H9 (cell line): Measurements from ENCODE around the gene TUBB2A. TPM values are rescaled to one million over a fixed set of nuclear protein-coding genes. Genes with fewer than 3 reads are reported as not detected.

Experiments used
- DNase-seq: peaks from one replicate; pipeline ENCODE4 v3.0.0-alpha.2; 2017
- H2AFZ ChIP-seq: one replicate; pipeline ENCODE4 v1.6.1; 2013; ENCODE audit warnings: mild to moderate bottlenecking, low read length, control low read depth, moderate library complexity
- H2AK5ac ChIP-seq: 2 replicates; pipeline ENCODE4 v1.6.1; 2013; ENCODE audit warnings: low read length, control low read depth, mixed read lengths; ENCODE audit not compliant: insufficient read length
- H2BK120ac ChIP-seq: one replicate; pipeline ENCODE4 v1.6.1; 2013; ENCODE audit warnings: low read depth, mild to moderate bottlenecking, low read length, control low read depth, inconsistent platforms; ENCODE audit not compliant: poor library complexity, severe bottlenecking
- H2BK12ac ChIP-seq: 2 replicates; pipeline ENCODE4 v1.6.1; 2013; ENCODE audit warnings: low read length, control low read depth, mixed read lengths, low read depth; ENCODE audit not compliant: insufficient read length
- H2BK15ac ChIP-seq: 2 replicates; pipeline ENCODE4 v1.6.1; 2013; ENCODE audit warnings: low read depth, low read length, control low read depth
- H2BK20ac ChIP-seq: one replicate; pipeline ENCODE4 v1.6.1; 2013; ENCODE audit warnings: low read depth, mild to moderate bottlenecking, low read length, control low read depth, inconsistent platforms; ENCODE audit not compliant: poor library complexity, severe bottlenecking
- H2BK5ac ChIP-seq: 2 replicates; pipeline ENCODE4 v1.6.1; 2013; ENCODE audit warnings: low read length, control low read depth, mixed read lengths; ENCODE audit not compliant: insufficient read length
- H3K14ac ChIP-seq: 2 replicates; pipeline ENCODE4 v1.6.1; 2013; ENCODE audit warnings: low read length, control low read depth; ENCODE audit not compliant: insufficient read depth
- H3K18ac ChIP-seq: 2 replicates; pipeline ENCODE4 v1.6.1; 2013; ENCODE audit warnings: low read depth, mild to moderate bottlenecking, mixed read lengths, low read length, control low read depth; ENCODE audit not compliant: insufficient read length
- H3K23ac ChIP-seq: 2 replicates; pipeline ENCODE4 v1.6.1; 2013; ENCODE audit warnings: low read length, control low read depth, mixed read lengths, low read depth; ENCODE audit not compliant: insufficient read length
- H3K23me2 ChIP-seq: 2 replicates; pipeline ENCODE4 v1.6.1; 2013; ENCODE audit warnings: low read depth, mild to moderate bottlenecking, mixed read lengths, low read length, control low read depth; ENCODE audit not compliant: insufficient read length, poor library complexity, severe bottlenecking
- H3K27ac ChIP-seq: 2 replicates; pipeline ENCODE4 v1.5.1; 2013; ENCODE audit warnings: low read length, control low read depth, mixed read lengths, low read depth; ENCODE audit not compliant: insufficient read length
- H3K27me3 ChIP-seq: 2 replicates; pipeline ENCODE4 v1.6.1; 2013; ENCODE audit warnings: low read length, control low read depth, inconsistent platforms; ENCODE audit not compliant: insufficient read depth
- H3K4ac ChIP-seq: 2 replicates; pipeline ENCODE4 v1.6.1; 2013; ENCODE audit warnings: low read depth, mild to moderate bottlenecking, control low read depth, inconsistent platforms, low read length, moderate library complexity
- H3K4me1 ChIP-seq: 2 replicates; pipeline ENCODE4 v1.6.1; 2013; ENCODE audit warnings: low read length, control low read depth, inconsistent platforms; ENCODE audit not compliant: insufficient read depth
- H3K4me2 ChIP-seq: 2 replicates; pipeline ENCODE4 v1.6.1; 2013; ENCODE audit warnings: low read length, control low read depth, mixed read lengths; ENCODE audit not compliant: insufficient read length, insufficient read depth
- H3K56ac ChIP-seq: 2 replicates; pipeline ENCODE4 v1.6.1; 2013; ENCODE audit warnings: low read depth, mild to moderate bottlenecking, mixed read lengths, low read length, control low read depth; ENCODE audit not compliant: insufficient read length
- H3K79me1 ChIP-seq: 2 replicates; pipeline ENCODE4 v1.6.1; 2013; ENCODE audit warnings: low read depth, mild to moderate bottlenecking, moderate library complexity, low read length, control low read depth, inconsistent platforms; ENCODE audit not compliant: insufficient read depth, poor library complexity, severe bottlenecking
- H3K79me2 ChIP-seq: 2 replicates; pipeline ENCODE4 v1.6.1; 2013; ENCODE audit warnings: low read length, control low read depth, inconsistent platforms; ENCODE audit not compliant: insufficient read depth
- H3K9ac ChIP-seq: 2 replicates; pipeline ENCODE4 v1.6.1; 2013; ENCODE audit warnings: low read length, control low read depth, mixed read lengths; ENCODE audit not compliant: insufficient read length; ENCODE audit errors: extremely low read depth
- H3K9me3 ChIP-seq: one replicate; pipeline ENCODE4 v1.6.1; 2013; ENCODE audit warnings: low read depth, low read length, inconsistent platforms; ENCODE audit not compliant: control insufficient read depth
- H3T11ph ChIP-seq: one replicate; pipeline ENCODE4 v1.6.1; 2013; ENCODE audit warnings: mild to moderate bottlenecking, low read length, control low read depth, inconsistent platforms
- H4K20me1 ChIP-seq: one replicate; pipeline ENCODE4 v1.6.1; 2013; ENCODE audit not compliant: control insufficient read depth, insufficient read length, insufficient read depth
- H4K5ac ChIP-seq: 2 replicates; pipeline ENCODE4 v1.6.1; 2013; ENCODE audit warnings: low read depth, mild to moderate bottlenecking, mixed read lengths, low read length, control low read depth; ENCODE audit not compliant: insufficient read length
- H4K8ac ChIP-seq: replicated peaks from 2 replicates; pipeline ENCODE4 v1.6.1; 2013; ENCODE audit warnings: low read length, control low read depth, mixed read lengths, low read depth; ENCODE audit not compliant: insufficient read length
- H4K91ac ChIP-seq: 2 replicates; pipeline ENCODE4 v1.6.1; 2013; ENCODE audit warnings: low read depth, mild to moderate bottlenecking, moderate library complexity, mixed read lengths, low read length, control low read depth; ENCODE audit not compliant: insufficient read length
- H3K27ac Mint-ChIP-seq, 3 experiments: 2 replicates in 2 of 3; 3 replicates in 1 of 3; pipeline ENCODE4 v1.8.0; 2020 to 2021; ENCODE audit warnings: mixed read lengths in 3 of 3, mild to moderate bottlenecking in 1 of 3, moderate library complexity in 1 of 3
- H3K27me3 Mint-ChIP-seq: 2 replicates; pipeline ENCODE4 v1.8.0; 2021; ENCODE audit warnings: low read depth, mild to moderate bottlenecking, moderate library complexity, mixed read lengths
- H3K36me3 Mint-ChIP-seq, 3 experiments: 2 replicates in 2 of 3; 3 replicates in 1 of 3; pipeline ENCODE4 v1.8.0; 2020 to 2021; ENCODE audit warnings: low read depth in 3 of 3, mixed read lengths in 3 of 3; ENCODE audit not compliant: insufficient read depth in 1 of 3
- H3K4me1 Mint-ChIP-seq, 2 experiments: 2 replicates each; pipeline ENCODE4 v1.8.0; 2020; ENCODE audit warnings: mixed read lengths in 2 of 2
- H3K4me3 Mint-ChIP-seq, 2 experiments: 2 replicates in 1 of 2; 3 replicates in 1 of 2; pipeline ENCODE4 v1.8.0; 2020 to 2021; ENCODE audit warnings: mild to moderate bottlenecking in 2 of 2, mixed read lengths in 2 of 2, moderate library complexity in 1 of 2
- H3K9me3 Mint-ChIP-seq, 2 experiments: 2 replicates in 1 of 2; 3 replicates in 1 of 2; pipeline ENCODE4 v1.8.0; 2020; ENCODE audit warnings: mild to moderate bottlenecking in 2 of 2, mixed read lengths in 2 of 2, moderate library complexity in 1 of 2
- CTCF ChIP-seq: fragments of 200-600 bp; sonication (generic); conservative IDR thresholded peaks from 3 replicates; pipeline ENCODE4 v1.8.0; 2021; ENCODE audit warnings: antibody characterized with exemption, mild to moderate bottlenecking
- WGBS: extraction: QIAGEN DNeasy Blood & Tissue Kit; methylation state at CpG from one replicate; pipeline ENCODE4 v1.1.7; 2013; ENCODE audit warnings: missing lambda C conversion rate, low lambda C conversion rate, mixed read lengths; ENCODE audit not compliant: insufficient read length; ENCODE audit errors: extremely low coverage; 5-methylcytosine and 5-hydroxymethylcytosine counted together
- total RNA-seq: library from RNA; stranded (reverse); gene quantifications from 2 replicates; pipeline ENCODE4 v1.2.1, GENCODE V29; 2021

The TUBB2A gene
- total RNA-seq, 1 experiment from 2014 or later: 258 TPM

GRCh38 chr6:3128356-3129108 is 28.8 kb downstream of the TUBB2A start:
- Histone ChIP-seq H2AFZ (no peak overlapping the region), H3K4me2 (no peak overlapping the region), H3K23ac (no peak overlapping the region), H2BK15ac (no peak overlapping the region), H3K9me3 (no peaks in the 10 kb centered on the region), H3K9ac (no peak overlapping the region), H4K20me1 (no peaks in the 10 kb centered on the region), H3T11ph (no peak overlapping the region), H3K23me2 (no peaks in the 10 kb centered on the region), H3K4me1 (no peaks in the 10 kb centered on the region), H3K27me3 (no peaks in the 10 kb centered on the region), H3K56ac (no peak overlapping the region), H2BK5ac (no peak overlapping the region), H2AK5ac (no peak overlapping the region), H3K27ac (no peak overlapping the region), H3K18ac (no peak overlapping the region), H2BK120ac (no peak overlapping the region), H4K8ac (no peak overlapping the region), H4K91ac (no peak overlapping the region), H2BK20ac (no peak overlapping the region), H3K79me1 (no peaks in the 10 kb centered on the region), H2BK12ac (no peak overlapping the region), H3K4ac (no peak overlapping the region), H4K5ac (no peak overlapping the region), H3K14ac (no peak overlapping the region), H3K79me2 (no peaks in the 10 kb centered on the region)
- Mint-ChIP-seq H3K27ac (no peak overlapping the region; a peak in 1 of 7 replicates), H3K4me1 (peaks cover 5% of the 10 kb centered on the region in 2 experiments), H3K27me3 (no peaks in the 10 kb centered on the region), H3K9me3 (no peaks in the 10 kb centered on the region), H3K36me3 (peaks cover 23 to 76% (median 58%) of the 10 kb centered on the region in 3 experiments), H3K4me3 (no peak overlapping the region; a peak in 1 of 5 replicates)
- no peak for DNase-seq
- WGBS: no CpG with 5 or more reads among the region's 15 CpGs
- TF ChIP-seq CTCF: no peak
